ENCODE results near the gene COG5.

DNA sequence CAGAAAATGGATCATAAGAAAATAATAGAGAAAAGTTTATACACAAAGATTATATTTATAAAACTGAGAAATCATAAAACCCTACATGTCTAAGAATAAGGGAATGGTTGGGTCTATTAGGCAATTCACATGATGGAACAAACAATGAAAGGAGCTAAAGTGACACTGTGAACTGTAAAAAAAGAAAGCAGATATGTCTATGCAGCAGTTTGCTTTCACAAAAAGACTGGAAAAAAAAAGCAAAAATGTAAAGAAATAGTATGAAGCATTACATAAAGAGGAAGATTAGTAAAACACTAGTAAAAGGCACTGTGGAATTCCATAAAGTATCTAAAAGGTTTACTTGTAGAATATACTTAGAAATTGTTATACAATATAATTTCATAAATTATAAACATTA, 299.0 kb downstream of the COG5 start:
- TF ChIP-seq, protein P1, sequence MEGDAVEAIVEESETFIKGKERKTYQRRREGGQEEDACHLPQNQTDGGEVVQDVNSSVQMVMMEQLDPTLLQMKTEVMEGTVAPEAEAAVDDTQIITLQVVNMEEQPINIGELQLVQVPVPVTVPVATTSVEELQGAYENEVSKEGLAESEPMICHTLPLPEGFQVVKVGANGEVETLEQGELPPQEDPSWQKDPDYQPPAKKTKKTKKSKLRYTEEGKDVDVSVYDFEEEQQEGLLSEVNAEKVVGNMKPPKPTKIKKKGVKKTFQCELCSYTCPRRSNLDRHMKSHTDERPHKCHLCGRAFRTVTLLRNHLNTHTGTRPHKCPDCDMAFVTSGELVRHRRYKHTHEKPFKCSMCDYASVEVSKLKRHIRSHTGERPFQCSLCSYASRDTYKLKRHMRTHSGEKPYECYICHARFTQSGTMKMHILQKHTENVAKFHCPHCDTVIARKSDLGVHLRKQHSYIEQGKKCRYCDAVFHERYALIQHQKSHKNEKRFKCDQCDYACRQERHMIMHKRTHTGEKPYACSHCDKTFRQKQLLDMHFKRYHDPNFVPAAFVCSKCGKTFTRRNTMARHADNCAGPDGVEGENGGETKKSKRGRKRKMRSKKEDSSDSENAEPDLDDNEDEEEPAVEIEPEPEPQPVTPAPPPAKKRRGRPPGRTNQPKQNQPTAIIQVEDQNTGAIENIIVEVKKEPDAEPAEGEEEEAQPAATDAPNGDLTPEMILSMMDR (conservative IDR thresholded peaks at IDR 0.05; ENCODE audit: low read depth, low read length), result no peak
- TF ChIP-seq EZH2 (IDR thresholded peaks at IDR 0.05; ENCODE audit: borderline replicate concordance, low read depth, low read length, poor library complexity, severe bottlenecking), result no peak
